ENCODE measurements around the gene CERS1.

GRCh38 chr19:18866800-18867123 is 29.2 kb downstream of the CERS1 start:
- peak in 2 of 7 experiments; percentile 0 to 2 for TF ChIP-seq CTCF (IDR thresholded peaks at IDR 0.05)
- no peak for TF ChIP-seq POLR2A (IDR thresholded peaks at IDR 0.05)
